Cardiac fibroblast (primary cell): Measurements from ENCODE around the gene SND1.

Experiments
- DNase-seq, 2 donors: peaks; one replicate each; pipeline versions ENCODE4 v3.0.0 to v3.0.0-alpha.2; 2010; ENCODE audit warnings: low read depth in 2 of 2
- H3K4me3 ChIP-seq, 2 donors: replicated peaks in 1 of 2; 1 replicate in 1 of 2; 2 replicates in 1 of 2; pipeline ENCODE4 v1.5.1; 2011; ENCODE audit warnings: low read depth in 2 of 2, low read length in 2 of 2, mild to moderate bottlenecking in 2 of 2, moderate library complexity in 1 of 2
- CTCF ChIP-seq: IDR thresholded peaks from one replicate; pipeline ENCODE4 v1.5.1; 2011; ENCODE audit warnings: low read depth, mild to moderate bottlenecking, low read length, inconsistent platforms

SND1 gene

GRCh38 chr7:127635659-127636285 is 16.2 kb upstream of the SND1 start:
- TF ChIP-seq CTCF, result no peak

GRCh38 chr7:127638197-127638596 is 13.8 kb upstream of the SND1 start:
- DNase-seq, result peak in 1 of 2 donors; percentile 27
- no peak for TF ChIP-seq CTCF
- no peak overlapping the region for H3K4me3 ChIP-seq

More at GRCh38 chr7:127635659-127636285, 16.2 kb upstream of the SND1 start:
- DNase-seq, result no peak
- H3K4me3 ChIP-seq, result no peak overlapping the region

GRCh38 chr7:127644484-127644883 is 7.5 kb upstream of the SND1 start:
- TF ChIP-seq CTCF, result no peak
- peak in 1 of 2 donors; percentile 41 for DNase-seq

GRCh38 chr7:127647636-127648035 is 4.4 kb upstream of the SND1 start:
- no peak overlapping the region for H3K4me3 ChIP-seq
- TF ChIP-seq CTCF, result no peak
- no peak for DNase-seq

More at GRCh38 chr7:127644484-127644883, 7.5 kb upstream of the SND1 start:
- H3K4me3 ChIP-seq, result no peak overlapping the region

GRCh38 chr7:127648986-127649385 is 3.0 kb upstream of the SND1 start:
- DNase-seq, result no peak
- no peak overlapping the region for H3K4me3 ChIP-seq
- no peak for TF ChIP-seq CTCF

- peak overlapping the region; percentile 96 to 97 for H3K4me3 ChIP-seq
- DNase-seq, result no peak
- TF ChIP-seq CTCF, result no peak
Observed at GRCh38 chr7:127650847-127651555, 993 bp upstream of the SND1 start.
